IMR-90 (cell line): ENCODE measurements around the gene TMPRSS7. TPM values are rescaled to one million over a fixed set of nuclear protein-coding genes. Genes with fewer than 3 reads are reported as not detected.

Source experiments
- ATAC-seq: fragments of 200-7000 bp; cut with Tn5 transposase; 2 replicates; pipeline ENCODE4 v1.9.1; 2020; ENCODE audit warnings: low read depth, mild to moderate bottlenecking, moderate library complexity
- BruUV-seq: library from RNA; stranded (reverse); fragments of 400-500 nt; replicated peaks from 2 replicates; lab custom pipeline; 2021; lab: Mats Ljungman, UMichigan
- CTCF ChIA-PET: fragments of 300-600 bp; formaldehyde crosslinking; extraction: SDS; loops from one replicate; lab custom pipeline; 2021; ENCODE audit warnings: antibody characterized with exemption; lab: Yijun Ruan, JAX
- POLR2A ChIA-PET: fragments of 300-600 bp; sonication (Branson Sonifier 250); formaldehyde crosslinking; loops from one replicate; lab custom pipeline; 2022; ENCODE audit warnings: antibody characterized with exemption; ENCODE audit not compliant: unreplicated experiment; lab: Charles Lee
- DNase-seq: peaks from one replicate; pipeline ENCODE4 v3.0.0; 2013
- H2AFZ ChIP-seq: replicated peaks from 2 replicates; pipeline ENCODE3; 2013; ENCODE audit warnings: low read length, mild to moderate bottlenecking; ENCODE audit not compliant: poor library complexity
- H2AK5ac ChIP-seq: 2 replicates; pipeline ENCODE4 v1.6.1; 2013; ENCODE audit warnings: low read depth, low read length, inconsistent platforms
- H2AK9ac ChIP-seq: replicated peaks from 2 replicates; pipeline ENCODE3; 2013; ENCODE audit warnings: mild to moderate bottlenecking, low read depth, low read length, moderate library complexity; ENCODE audit not compliant: poor library complexity
- H2BK120ac ChIP-seq: 2 replicates; pipeline ENCODE4 v1.6.1; 2013; ENCODE audit warnings: low read depth, low read length, inconsistent platforms
- H2BK15ac ChIP-seq: 3 replicates; pipeline ENCODE4 v1.6.1; 2013; ENCODE audit warnings: low read depth, low read length, inconsistent platforms
- H2BK20ac ChIP-seq: 2 replicates; pipeline ENCODE4 v1.6.1; 2013; ENCODE audit warnings: low read depth, mild to moderate bottlenecking, inconsistent platforms, low read length, moderate library complexity
- H2BK5ac ChIP-seq: 2 replicates; pipeline ENCODE4 v1.6.1; 2013; ENCODE audit warnings: mild to moderate bottlenecking, low read depth, low read length, inconsistent platforms; ENCODE audit not compliant: poor library complexity, severe bottlenecking
- H3K14ac ChIP-seq: replicated peaks from 2 replicates; pipeline ENCODE4 v1.6.1; 2013; ENCODE audit warnings: low read depth, low read length, inconsistent platforms
- H3K18ac ChIP-seq: 2 replicates; pipeline ENCODE4 v1.6.1; 2013; ENCODE audit warnings: low read depth, low read length, control low read depth
- H3K23ac ChIP-seq: 2 replicates; pipeline ENCODE4 v1.6.1; 2013; ENCODE audit warnings: low read depth, low read length, inconsistent platforms
- H3K27ac ChIP-seq: 2 replicates; pipeline ENCODE4 v1.5.1; 2013; ENCODE audit warnings: mild to moderate bottlenecking, control low read depth, low read length; ENCODE audit not compliant: insufficient read depth
- H3K27me3 ChIP-seq: 2 replicates; pipeline ENCODE4 v1.6.1; 2013; ENCODE audit warnings: low read length; ENCODE audit not compliant: control insufficient read depth, insufficient read depth
- H3K36me3 ChIP-seq: 2 replicates; pipeline ENCODE4 v1.6.1; 2013; ENCODE audit warnings: low read length, mixed read lengths; ENCODE audit not compliant: control insufficient read depth, insufficient read depth
- H3K4ac ChIP-seq: 2 replicates; pipeline ENCODE4 v1.6.1; 2013; ENCODE audit warnings: low read depth, low read length, inconsistent platforms
- H3K4me1 ChIP-seq: 2 replicates; pipeline ENCODE4 v1.6.1; 2013; ENCODE audit warnings: low read length, mixed read lengths; ENCODE audit not compliant: control insufficient read depth, insufficient read depth
- H3K4me2 ChIP-seq: 2 replicates; pipeline ENCODE4 v1.6.1; 2013; ENCODE audit warnings: low read depth, mild to moderate bottlenecking, control low read depth, low read length, moderate library complexity
- H3K4me3 ChIP-seq: 2 replicates; pipeline ENCODE4 v1.5.1; 2013; ENCODE audit warnings: low read depth, mild to moderate bottlenecking, control low read depth, low read length, moderate library complexity; ENCODE audit not compliant: insufficient read depth
- H3K56ac ChIP-seq: 2 replicates; pipeline ENCODE4 v1.6.1; 2013; ENCODE audit warnings: low read length, inconsistent platforms; ENCODE audit not compliant: insufficient read depth; ENCODE audit errors: extremely low read depth
- H3K79me1 ChIP-seq, 2 experiments: 2 replicates each; pipeline ENCODE4 v1.6.1; 2013; ENCODE audit warnings: low read length in 2 of 2, inconsistent platforms in 1 of 2, low read depth in 1 of 2
- H3K9ac ChIP-seq: 2 replicates; pipeline ENCODE4 v1.6.1; 2013; ENCODE audit warnings: low read depth, low read length, control low read depth
- H3K9me1 ChIP-seq: 2 replicates; pipeline ENCODE4 v1.6.1; 2013; ENCODE audit warnings: low read length, inconsistent platforms; ENCODE audit not compliant: insufficient read depth
- H3K9me3 ChIP-seq: 2 replicates; pipeline ENCODE4 v1.6.1; 2013; ENCODE audit warnings: low read length; ENCODE audit not compliant: control insufficient read depth, insufficient read depth
- H4K20me1 ChIP-seq: 2 replicates; pipeline ENCODE4 v1.6.1; 2013; ENCODE audit warnings: low read length, inconsistent platforms; ENCODE audit not compliant: insufficient read depth
- H4K5ac ChIP-seq: 2 replicates; pipeline ENCODE4 v1.6.1; 2013; ENCODE audit warnings: mild to moderate bottlenecking, low read depth, low read length, control low read depth
- H4K8ac ChIP-seq, 2 experiments: 2 replicates each; pipeline ENCODE4 v1.6.1; 2013; ENCODE audit warnings: low read depth in 2 of 2, low read length in 2 of 2, control low read depth in 1 of 2, inconsistent platforms in 1 of 2
- H4K91ac ChIP-seq: 2 replicates; pipeline ENCODE4 v1.6.1; 2013; ENCODE audit warnings: low read depth, low read length, inconsistent platforms; ENCODE audit not compliant: insufficient read depth
- RAD21 ChIP-seq: IDR thresholded peaks from 2 replicates; pipeline ENCODE4 v1.6.1; 2012; ENCODE audit warnings: low read length, improper control_type of control experiment
- RCOR1 ChIP-seq: IDR thresholded peaks from 2 replicates; pipeline ENCODE4 v1.6.1; 2012; ENCODE audit warnings: mild to moderate bottlenecking, low read length, improper control_type of control experiment; ENCODE audit not compliant: insufficient replicate concordance
- SMC3 ChIP-seq: fragments of 150-350 bp; IDR thresholded peaks from 2 replicates; pipeline ENCODE4 v1.6.1; 2016; ENCODE audit warnings: low read depth, mild to moderate bottlenecking, antibody characterized with exemption, low read length, moderate library complexity
- WGBS, 2 experiments: methylation state at CpG; one replicate each; pipeline versions ENCODE4 v1.1.5 to v1.1.7; 2013; ENCODE audit warnings: missing lambda C conversion rate in 2 of 2; ENCODE audit not compliant: insufficient read length in 1 of 2; ENCODE audit errors: extremely low coverage in 2 of 2; 5-methylcytosine and 5-hydroxymethylcytosine counted together
- dilution Hi-C: fragments of 300-500 bp; cut with HindIII; formaldehyde crosslinking; loops from one replicate; pipeline ENCODE4 v1.14.3; 2018; ENCODE audit warnings: low sequenced_read_pairs; ENCODE audit not compliant: unreplicated experiment
- in situ Hi-C: fragments of 300-500 bp; cut with MboI; formaldehyde crosslinking; loops from 3 replicates; pipeline ENCODE4 v1.14.3; 2019; ENCODE audit warnings: low sequenced_read_pairs, inconsistent platforms, mixed read lengths
- intact Hi-C: fragments of 100-400 bp; cut with micrococcal nuclease; formaldehyde crosslinking; loops from 2 replicates; pipeline ENCODE4 v1.10.0; 2022
- polyA plus RNA-seq, 3 experiments: library from polyadenylated mRNA; depleted of rRNA; stranded (reverse); fragments of >200 nt; gene quantifications; 2 replicates each; pipeline ENCODE4 v1.2.3, GENCODE V29; 2012; ENCODE audit warnings: low replicate concordance in 1 of 3
- total RNA-seq: library from RNA; depleted of rRNA; stranded (reverse); fragments of >200 nt; gene quantifications from 2 replicates; pipeline ENCODE4 v1.2.3, GENCODE V29; 2012
- TF ChIP-seq, protein P1 (sequence below): conservative IDR thresholded peaks from 2 replicates; pipeline ENCODE4 v1.5.1; 2012; ENCODE audit warnings: mild to moderate bottlenecking, low read depth, low read length, improper control_type of control experiment

The TMPRSS7 gene
- total and polyA plus RNA-seq, 2 of the 4 experiments (the other 2 are of a cell fraction), result 0.07 TPM; not detected in 1

GRCh38 chr3:111989061-111989678, 45.4 kb upstream of the TMPRSS7 start:
- Histone ChIP-seq H2BK5ac (no peak overlapping the region), H2AK9ac (no peak overlapping the region), H4K5ac (no peak overlapping the region), H3K14ac (no peak overlapping the region), H3K56ac (no peak overlapping the region), H3K4ac (no peak overlapping the region), H3K36me3 (peaks cover 14% of the 10 kb centered on the region), H3K18ac (no peak overlapping the region), H4K8ac (no peak overlapping the region), H3K27ac (no peak overlapping the region), H4K20me1 (peaks cover 8% of the 10 kb centered on the region; the same call in 1 of the 2 replicates), H2BK15ac (no peak overlapping the region), H2AK5ac (no peak overlapping the region), H3K23ac (no peak overlapping the region), H4K91ac (no peak overlapping the region), H3K27me3 (no peaks in the 10 kb centered on the region), H2BK120ac (no peak overlapping the region), H3K4me2 (no peak overlapping the region), H3K4me3 (no peak overlapping the region), H3K9me3 (no peaks in the 10 kb centered on the region), H3K79me1 (peaks cover 8 to 10% of the 10 kb centered on the region in 2 experiments; a peak in 2 of 4 replicates), H3K9me1 (peaks cover 2% of the 10 kb centered on the region; the same call in 1 of the 2 replicates), H3K9ac (no peak overlapping the region), H3K4me1 (no peaks in the 10 kb centered on the region), H2BK20ac (no peak overlapping the region), H2AFZ (no peak overlapping the region)
- dilution Hi-C loops (no loop called here), in situ Hi-C loops (no loop called here), intact Hi-C loops (loop anchor here (1.0 kb wide), 2 partner anchors 24 to 54 kb away; no protein-coding TSS in a partner anchor)
- peak; percentile 82 for TF ChIP-seq RAD21
- peak; percentile 94 for TF ChIP-seq SMC3
- no peak for TF ChIP-seq RCOR1
- TF ChIP-seq, protein P1, sequence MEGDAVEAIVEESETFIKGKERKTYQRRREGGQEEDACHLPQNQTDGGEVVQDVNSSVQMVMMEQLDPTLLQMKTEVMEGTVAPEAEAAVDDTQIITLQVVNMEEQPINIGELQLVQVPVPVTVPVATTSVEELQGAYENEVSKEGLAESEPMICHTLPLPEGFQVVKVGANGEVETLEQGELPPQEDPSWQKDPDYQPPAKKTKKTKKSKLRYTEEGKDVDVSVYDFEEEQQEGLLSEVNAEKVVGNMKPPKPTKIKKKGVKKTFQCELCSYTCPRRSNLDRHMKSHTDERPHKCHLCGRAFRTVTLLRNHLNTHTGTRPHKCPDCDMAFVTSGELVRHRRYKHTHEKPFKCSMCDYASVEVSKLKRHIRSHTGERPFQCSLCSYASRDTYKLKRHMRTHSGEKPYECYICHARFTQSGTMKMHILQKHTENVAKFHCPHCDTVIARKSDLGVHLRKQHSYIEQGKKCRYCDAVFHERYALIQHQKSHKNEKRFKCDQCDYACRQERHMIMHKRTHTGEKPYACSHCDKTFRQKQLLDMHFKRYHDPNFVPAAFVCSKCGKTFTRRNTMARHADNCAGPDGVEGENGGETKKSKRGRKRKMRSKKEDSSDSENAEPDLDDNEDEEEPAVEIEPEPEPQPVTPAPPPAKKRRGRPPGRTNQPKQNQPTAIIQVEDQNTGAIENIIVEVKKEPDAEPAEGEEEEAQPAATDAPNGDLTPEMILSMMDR, result peak; percentile 80
- BruUV-seq, result no TSS peak
- DNase-seq, result peak; percentile 80
- ATAC-seq, result peak; percentile 94
- no CpG with 5 or more reads among the region's 3 CpGs for WGBS, 2 experiments
- ChIA-PET CTCF (interaction anchor here (0.6 to 2.3 kb wide), 16 partner anchors 9 to 663 kb away, joined by 3 to 17 read pairs (median 4); partner anchors contain the start of gene ABHD10), POLR2A (interaction anchor here (0.7 kb wide), 1 partner anchor 14 kb away, joined by 3 read pairs; no protein-coding TSS in a partner anchor)
